ENCODE results near the gene MED15. TPM values are rescaled to one million over a fixed set of nuclear protein-coding genes. Genes with fewer than 3 reads are reported as not detected.

Gene MED15
- 25.5 and 27.6 TPM in 2 replicates for total RNA-seq (ENCODE audit: low replicate concordance)

DNA sequence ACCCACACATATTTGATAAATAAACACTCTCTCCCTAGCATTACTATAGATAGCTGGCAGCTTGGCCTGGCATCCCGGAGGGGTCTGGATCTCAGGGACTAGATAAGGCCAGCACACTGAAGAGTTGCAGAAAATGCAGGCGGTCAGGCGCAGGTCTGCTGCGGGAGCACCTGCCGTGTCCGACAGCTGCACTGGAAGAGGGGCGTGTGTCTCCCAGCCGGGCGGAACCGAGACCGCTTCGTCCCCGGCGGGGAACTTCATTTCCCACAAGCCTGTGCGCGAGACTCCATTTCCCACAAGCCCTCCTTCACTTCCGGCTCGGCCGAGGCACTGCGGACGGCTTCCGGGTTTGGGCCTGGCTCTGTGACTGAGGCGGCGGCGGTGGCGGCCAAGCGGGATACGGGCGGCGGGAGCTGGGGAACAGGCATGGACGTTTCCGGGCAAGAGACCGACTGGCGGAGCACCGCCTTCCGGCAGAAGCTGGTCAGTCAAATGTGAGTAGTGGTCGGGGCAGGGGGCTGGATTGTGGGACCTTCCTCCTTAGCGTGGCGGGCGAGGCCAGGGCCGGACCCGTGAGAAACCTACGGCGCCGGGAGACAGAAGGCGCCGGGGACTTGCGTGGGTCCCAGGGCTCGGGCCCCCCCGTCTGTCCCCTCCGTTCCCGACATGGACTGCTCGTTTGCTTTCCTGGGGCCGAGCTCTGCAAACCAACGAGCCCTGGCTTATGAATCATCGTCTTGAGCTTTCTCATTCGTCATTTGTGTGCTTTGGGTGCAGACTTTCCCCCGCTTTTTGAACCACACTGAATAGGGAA, at the start of gene MED15:
Gene MED15 (plus strand): TSS at position 358 of the 814 bp plus-strand sequence. CDS start 69 bp downstream, at position 427.

DNA sequence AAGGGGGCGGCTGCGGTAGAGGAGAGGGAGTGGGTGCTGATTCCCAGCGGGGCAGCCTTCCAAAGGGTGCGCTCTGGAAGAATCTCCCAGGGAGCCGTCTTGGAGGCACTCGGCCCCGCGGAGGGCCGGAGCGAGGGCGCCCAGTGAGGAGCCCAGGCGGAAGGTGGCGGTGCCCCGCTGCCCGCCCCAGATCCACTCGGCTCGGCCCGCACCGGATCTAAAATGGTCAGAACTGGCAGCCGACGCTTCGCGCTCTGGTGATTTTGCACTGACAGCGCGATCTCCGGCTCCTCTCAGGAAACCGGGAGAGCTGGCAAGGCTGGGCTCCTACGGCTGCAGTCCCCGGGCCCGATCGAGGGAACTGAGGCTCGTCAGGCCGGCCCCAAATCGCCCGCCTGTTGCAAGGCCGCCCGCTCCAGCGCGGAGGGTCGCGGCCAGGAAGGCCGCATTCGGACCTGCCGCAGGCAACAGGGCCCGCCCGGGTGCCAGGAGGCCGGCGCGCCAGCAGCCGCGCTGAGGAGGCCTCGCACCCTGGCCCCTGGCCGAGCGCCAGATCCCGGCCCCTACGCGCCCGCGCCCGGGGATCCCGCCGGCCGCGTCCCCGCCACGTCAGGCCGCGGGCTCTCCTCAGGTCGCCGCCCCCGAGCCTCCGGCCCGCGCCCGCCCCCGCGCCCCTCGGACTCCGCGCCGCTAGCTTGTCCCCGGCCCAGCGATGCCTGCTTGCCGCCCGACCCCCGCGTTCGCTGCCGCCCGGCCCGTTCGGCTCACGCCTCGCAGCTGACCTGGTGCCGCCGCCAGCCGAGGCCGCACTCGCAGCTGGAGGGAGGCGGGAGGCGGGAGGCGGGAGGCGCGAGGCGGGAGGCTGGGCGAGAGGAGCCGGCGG, 12.2 kb upstream of the MED15 start, which contains the start of gene KLHL22:
Gene KLHL22 (minus strand): TSS at position 818 of the 883 bp plus-strand sequence. CDS start 6,584 bp downstream, outside the sequence.

Other genes starting within 250 kb of the MED15 start
- 0.23 TPM in 1 of 2 replicates, not detected in the other for gene RTN4R, start 239.3 kb upstream of the MED15 start, total RNA-seq (ENCODE audit: low replicate concordance)
- gene DGCR6L, start 187.6 kb upstream of the MED15 start, total RNA-seq (ENCODE audit: low replicate concordance): 38.8 and 61.3 TPM in 2 replicates
- gene ZNF74, start 113.5 kb upstream of the MED15 start, total RNA-seq (ENCODE audit: low replicate concordance): 7.7 and 10.7 TPM in 2 replicates
- 15.8 and 21.0 TPM in 2 replicates for gene SCARF2, start 69.8 kb upstream of the MED15 start, total RNA-seq (ENCODE audit: low replicate concordance)
- 28.2 and 46.8 TPM in 2 replicates for gene KLHL22, start 11.8 kb upstream of the MED15 start, total RNA-seq (ENCODE audit: low replicate concordance)

Measured in smooth muscle cell of the coronary artery (primary cell).